Fibroblast of skin of right biceps (primary cell): ENCODE measurements around the gene SLF1.
A peak's percentile ranks its signal among the peaks of the same experiment; 100 is the strongest.

Experiments used
- DNase-seq: peaks from one replicate; pipeline ENCODE4 v3.0.0-alpha.2; 2013

Gene SLF1

DNA sequence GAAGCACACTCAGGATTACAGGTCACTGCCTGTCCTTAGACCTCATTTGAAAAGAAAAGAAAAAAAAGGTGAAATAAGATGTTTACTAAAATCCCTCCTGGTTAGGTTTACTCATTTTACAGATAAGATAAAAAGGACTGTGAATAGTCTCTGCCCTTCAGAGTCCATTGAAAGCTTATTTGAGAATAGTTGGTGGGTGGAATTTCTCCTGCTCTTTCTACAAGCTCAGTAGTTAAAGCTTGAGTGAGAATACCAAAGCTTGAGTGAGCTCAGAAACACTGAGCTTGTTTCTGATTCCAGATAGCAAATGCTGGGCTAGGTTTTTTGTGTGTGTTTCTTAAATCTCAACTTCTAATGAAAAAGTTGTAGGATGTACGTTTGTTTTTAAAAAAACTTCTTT, 106.7 kb downstream of the SLF1 start:
- DNase-seq = no peak

DNA sequence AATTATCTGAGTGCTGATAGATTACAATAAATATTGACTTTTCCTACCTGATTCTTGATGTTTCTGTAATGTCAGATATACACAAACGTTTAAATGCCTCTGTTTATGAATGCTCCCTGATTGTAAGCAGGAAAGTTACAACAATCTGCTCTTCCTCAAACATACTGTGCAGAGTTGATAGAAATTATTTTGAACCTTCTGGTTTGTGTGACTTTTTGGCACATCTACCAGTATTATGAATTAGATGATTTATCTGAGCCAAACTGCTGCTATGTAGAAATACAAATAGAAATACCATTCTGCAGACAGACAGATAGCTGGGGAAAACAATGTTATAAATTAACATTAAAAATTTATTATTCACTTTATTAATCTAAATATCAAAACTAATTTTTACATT, 113.0 kb downstream of the SLF1 start:
- no peak for DNase-seq

DNA sequence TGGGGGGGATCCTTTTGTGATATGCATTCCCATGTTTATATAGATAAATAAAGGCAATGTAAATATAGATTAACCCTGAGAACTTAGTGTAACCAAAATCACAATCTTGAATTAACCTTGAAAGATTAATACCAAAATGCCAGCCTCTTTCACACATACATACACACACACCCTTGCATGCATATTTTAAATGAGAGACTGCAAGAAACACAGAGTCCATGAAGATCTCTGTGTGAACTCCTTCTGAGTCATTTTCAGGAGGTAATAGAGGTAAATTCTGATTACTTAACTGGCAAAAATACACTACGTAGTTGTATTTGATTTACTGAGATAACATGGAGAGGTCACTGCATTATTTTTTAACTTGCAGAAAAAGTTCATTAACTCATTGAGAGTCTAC, 118.0 kb downstream of the SLF1 start:
- no peak for DNase-seq

DNA sequence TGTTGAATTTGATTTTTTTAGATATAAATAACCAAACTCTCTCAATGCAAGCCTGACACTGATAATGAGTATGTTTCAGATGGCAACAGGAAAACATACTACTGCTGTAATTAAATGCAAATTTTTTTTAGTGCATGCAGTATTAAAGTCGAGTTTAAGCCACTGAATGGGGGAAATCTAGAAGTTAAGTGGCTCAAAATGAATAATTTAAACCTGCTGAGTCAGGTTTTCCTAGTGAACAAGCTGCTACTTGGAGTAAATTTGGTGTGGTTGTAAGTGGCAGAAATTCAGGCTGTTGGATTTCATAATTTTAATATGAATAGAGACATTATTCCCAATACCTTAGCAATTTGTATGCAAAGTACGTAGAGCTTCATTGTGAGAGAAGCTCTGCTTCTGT, 121.8 kb downstream of the SLF1 start:
- DNase-seq = no peak

DNA sequence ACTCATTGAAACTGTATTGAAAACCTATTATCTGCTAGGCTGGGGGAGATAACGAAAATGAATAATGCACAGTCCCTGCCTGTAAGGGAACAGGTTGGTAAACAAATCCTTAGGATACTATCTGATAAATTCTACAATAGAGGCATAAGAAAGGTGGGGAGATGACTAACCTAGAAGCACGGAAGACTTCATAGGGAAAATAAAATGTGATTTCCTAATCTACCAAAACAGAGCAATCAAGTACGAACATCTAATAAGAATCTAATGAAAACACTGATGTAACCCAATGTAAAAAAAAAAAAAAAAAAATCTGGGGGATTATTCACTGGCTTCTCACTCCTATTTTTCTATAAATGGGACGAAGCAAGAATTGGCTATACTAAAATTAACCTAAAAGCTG, 124.4 kb downstream of the SLF1 start:
- DNase-seq = no peak

DNA sequence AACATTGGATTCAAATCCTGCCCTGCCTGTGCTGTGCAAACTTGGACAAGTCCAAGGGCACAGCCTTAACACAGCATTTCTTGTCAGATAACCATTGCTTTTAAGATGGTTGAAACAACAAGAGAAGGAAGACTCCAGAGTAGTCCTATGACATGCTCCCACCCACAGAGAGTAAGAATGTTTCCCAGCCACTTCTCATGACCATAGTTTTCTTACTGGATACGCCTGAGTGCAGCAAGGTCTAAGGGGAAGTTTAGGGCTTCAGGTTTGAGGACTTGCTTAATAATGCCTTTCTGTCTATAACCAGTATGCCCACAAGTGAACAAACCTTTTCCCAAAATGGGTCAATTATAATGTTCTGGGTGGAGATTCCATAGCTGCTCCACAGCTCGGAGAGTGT, 126.4 kb downstream of the SLF1 start:
- no peak for DNase-seq

DNA sequence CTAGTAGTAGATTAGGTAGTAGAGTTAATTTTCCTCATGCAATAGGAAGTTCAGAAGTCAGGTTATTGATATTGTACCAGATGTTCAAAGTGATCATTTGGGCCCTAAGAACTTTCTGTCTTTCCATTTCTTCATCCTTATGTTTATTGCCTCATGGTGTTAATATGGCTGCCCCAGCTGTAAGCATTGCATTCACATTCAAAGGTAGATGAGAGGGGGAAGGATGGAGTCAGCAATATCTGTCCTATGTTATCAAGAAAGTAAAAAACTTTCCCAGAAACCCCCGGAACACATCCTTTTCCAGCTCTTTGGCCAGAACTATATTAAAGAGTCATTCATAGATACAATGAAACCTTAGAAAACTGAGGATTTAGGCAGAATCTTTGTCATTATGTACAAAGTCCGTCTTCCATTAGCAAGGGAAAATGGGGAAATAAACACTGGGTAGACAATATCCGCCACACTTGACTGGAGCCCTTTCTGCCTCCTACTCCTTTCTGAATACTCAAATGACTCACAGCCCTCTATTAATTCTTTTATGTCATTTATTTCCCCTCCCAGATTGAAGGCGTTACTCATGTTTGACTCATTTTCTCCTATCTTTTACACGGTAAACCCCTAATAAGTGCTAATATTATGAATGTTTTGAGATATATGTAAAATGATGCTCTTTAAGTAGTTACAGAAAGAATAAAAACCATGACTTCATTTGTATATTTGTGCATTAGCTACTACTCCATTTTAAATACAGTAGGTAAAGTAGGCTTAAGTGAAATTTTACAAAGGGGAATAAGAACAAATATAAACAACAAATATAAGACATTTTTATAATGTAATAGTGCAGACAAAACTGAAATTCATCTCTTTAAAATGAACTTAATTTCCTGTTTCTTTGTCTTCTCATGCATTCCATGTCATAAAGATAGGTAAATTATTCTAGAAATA, 127.6 kb downstream of the SLF1 start:
- peak; percentile 24 for DNase-seq

DNA sequence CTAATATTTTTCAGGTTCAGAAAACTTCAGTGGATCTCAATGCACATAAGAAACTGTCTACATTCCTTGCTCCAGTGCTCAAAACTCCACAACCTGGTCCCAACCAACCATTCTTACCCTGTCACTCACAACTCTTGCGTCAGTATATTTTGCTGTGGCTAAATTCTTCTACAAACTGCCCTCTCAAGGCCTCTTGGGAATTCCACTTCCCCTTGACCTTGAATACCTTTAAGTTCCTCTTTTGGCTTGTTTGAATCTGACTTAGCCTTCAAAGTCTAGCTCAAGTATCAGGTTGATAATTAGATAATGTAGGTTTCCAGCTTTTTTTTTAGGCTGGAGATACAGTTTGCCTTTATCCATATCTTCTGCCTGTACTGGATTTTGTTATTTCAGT, 128.3 kb downstream of the SLF1 start:
- DNase-seq = peak; percentile 3
